Right ventricle myocardium superior (tissue), 1 donor: ENCODE data around the gene DAB1. TPM values are rescaled to one million over a fixed set of nuclear protein-coding genes. Genes with fewer than 3 reads are reported as not detected.

Experiments
- ATAC-seq: fragments of 200-7000 bp; cut with Tn5 transposase; one replicate; pipeline ENCODE4 v1.9.1; 2020; ENCODE audit warnings: mild to moderate bottlenecking; ENCODE audit not compliant: poor library complexity
- DNase-seq: peaks from one replicate; pipeline ENCODE4 v3.0.0-alpha.2; 2020
- intact Hi-C: fragments of 100-400 bp; cut with DNase I; formaldehyde crosslinking; loops from one replicate; pipeline ENCODE4 v1.11.2; 2022
- total RNA-seq: library from RNA; stranded (reverse); fragmentation: NEBNext Ultra II Directional; extraction: Animal tissue kit (Norgen Biotek cat#: 25700); gene quantifications from one replicate; pipeline ENCODE4 v1.2.1, GENCODE V29; 2021
- donor health status: DM: no; HTN: yes; CAD: no; lungs with severe emphysema.

Gene DAB1
- total RNA-seq, 1 donor from 2014 or later, result 3.8 TPM

DNA sequence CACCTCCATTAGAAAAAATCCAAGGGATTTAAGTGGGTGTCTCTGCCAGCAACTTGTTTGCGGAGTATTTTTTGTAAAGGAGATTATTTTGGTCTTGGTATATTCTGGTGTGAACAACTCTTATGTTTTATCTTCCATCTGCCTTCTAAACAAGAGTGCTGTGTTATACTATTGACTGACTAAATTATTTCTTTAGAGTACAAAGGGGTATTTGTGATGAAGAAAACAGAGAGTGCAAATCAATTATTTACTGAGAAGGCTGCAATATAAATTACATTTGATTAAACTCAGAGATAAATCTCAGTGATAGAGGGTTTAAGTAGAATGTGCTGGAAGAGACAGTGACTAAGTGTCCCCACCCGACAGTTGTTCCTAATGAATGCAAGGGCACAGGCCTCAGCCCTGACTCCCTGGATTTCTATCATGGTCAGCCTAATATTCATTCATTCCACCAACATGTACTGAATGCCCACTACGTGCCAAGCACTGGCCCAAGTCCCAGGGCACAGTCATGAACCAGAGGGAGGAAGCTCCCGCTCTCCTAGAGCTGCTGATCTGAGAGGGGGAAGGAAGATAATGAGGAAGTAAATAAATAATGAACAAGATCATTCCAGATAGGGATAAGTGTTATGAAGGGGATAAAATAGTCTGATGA lies 261.1 kb downstream of the DAB1 start:
- ATAC-seq, result peak; percentile 65
- intact Hi-C loops, result no loop called here
- DNase-seq, result peak; percentile 51

DNA sequence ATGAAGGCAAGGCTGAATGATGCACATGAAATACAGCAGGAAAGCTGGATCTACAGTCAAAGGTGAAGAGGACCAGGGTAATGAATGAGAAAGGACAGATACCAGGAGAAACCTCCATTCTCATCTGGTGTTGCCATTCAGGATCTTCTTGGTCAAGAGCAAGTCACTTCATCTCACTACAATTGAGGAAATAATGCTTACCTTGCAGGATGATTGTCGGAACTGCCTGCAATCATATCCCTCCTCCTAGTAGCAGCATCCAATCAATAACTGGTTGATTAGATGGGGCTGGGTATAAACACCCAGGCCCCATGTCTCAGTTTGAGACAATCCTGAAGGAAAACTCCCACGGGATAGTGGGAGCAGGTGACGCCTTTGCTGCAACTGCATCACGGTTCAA lies 263.3 kb downstream of the DAB1 start:
- intact Hi-C loops, result no loop called here
- ATAC-seq (no peak), DNase-seq (no peak)

- DNase-seq (no peak), ATAC-seq (no peak)
- intact Hi-C loops, result no loop called here
Observed at GRCh38 chr1:57158604-57158998, 265.3 kb downstream of the DAB1 start.

DNA sequence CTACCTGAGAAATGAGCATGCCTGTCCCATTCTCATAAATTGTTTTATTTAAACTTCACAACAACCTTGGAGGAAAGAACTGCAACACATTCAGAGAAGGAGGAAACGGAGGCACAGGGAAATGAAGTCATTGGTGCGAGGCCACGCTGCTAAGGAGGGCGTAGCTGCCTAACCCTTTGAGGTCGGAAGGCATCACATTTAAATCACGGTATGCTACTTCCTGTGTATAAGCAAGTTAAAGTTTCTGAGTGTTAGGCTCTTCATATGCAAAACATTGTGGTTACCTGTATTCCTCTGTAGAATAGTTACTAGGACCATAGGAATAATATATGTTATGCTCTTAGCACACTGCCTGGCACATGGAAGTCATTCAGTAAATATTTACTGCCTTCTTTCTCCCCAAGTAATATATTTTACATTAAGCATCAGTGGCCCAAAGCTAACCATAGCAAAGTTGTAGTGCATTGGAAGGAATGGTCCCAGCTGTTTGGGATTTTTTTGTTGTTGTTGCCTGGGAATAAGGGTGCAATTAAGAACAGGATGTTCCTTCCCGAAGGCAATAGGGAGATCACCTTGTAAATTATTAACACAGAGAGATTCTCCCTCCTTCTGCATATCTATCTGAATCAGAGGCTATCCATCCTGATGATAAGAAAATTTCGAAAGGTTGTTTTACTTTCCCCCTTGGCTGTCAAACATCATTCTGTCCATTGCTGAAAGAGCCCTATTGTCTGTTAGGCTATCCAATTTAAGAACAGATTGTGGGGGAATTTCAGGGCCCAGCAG lies 265.8 kb downstream of the DAB1 start:
- intact Hi-C loops, result no loop called here
- DNase-seq (no peak), ATAC-seq (no peak)

DNA sequence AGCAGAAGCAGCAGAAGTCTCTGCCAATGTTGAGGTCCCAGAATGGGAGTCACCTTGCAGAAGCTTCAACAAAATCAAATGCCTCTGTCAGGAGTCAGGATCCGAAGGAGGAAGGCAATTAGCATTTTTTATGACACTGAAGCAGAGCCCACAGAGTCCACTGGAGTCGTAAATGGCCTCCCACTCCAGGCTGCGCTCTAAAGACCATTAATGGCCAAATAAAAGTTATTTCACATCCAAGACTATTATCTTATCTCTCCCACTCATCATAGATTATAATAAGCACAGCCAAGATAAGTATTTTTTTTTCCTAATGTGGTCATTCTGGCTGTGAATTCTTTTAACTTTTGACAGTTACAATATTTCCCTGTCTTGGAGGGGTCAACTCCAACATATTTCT lies 267.0 kb downstream of the DAB1 start:
- DNase-seq (no peak), ATAC-seq (no peak)
- intact Hi-C loops, result no loop called here

- ATAC-seq, result no peak
- intact Hi-C loops, result no loop called here
- no peak for DNase-seq
Observed at GRCh38 chr1:57146100-57146499, 277.8 kb downstream of the DAB1 start.

GRCh38 chr1:57142999-57143398 lies 280.9 kb downstream of the DAB1 start:
- DNase-seq (no peak), ATAC-seq (no peak)
- intact Hi-C loops, result no loop called here

- no peak for ATAC-seq
- intact Hi-C loops, result no loop called here
- DNase-seq, result no peak
Observed at GRCh38 chr1:57142169-57142568, 281.7 kb downstream of the DAB1 start.

DNA sequence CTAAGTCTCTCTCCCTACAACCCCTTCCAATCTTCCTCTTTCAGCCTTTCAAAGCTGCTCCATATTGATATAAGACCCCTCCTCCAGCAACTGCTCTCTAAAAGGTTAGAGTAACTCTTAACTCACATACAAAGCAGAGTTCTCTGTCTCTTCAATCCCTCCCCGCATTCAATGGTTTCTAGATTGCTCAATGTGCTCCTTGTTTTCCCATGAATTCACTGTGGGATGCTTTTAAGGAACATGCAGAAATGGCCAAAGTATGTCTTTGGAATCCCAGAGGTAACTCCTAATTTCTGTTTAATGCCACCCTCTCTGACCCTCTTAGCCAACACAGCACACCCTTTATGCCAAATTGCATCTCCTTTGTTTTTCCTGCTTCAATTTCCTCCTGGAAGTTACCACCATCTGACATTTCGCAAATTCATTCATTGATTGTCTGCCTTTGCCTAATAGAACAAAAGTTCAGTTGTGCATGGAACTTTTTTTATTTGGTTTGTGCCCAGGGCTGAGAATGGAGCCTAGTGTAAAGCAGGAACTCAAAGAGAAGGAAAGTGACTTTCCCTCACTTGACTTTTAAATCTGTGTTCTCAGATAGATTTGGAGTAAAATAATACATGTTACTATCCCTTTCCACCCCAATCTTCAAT lies 285.3 kb downstream of the DAB1 start:
- DNase-seq (no peak), ATAC-seq (no peak)
- intact Hi-C loops, result no loop called here

DNA sequence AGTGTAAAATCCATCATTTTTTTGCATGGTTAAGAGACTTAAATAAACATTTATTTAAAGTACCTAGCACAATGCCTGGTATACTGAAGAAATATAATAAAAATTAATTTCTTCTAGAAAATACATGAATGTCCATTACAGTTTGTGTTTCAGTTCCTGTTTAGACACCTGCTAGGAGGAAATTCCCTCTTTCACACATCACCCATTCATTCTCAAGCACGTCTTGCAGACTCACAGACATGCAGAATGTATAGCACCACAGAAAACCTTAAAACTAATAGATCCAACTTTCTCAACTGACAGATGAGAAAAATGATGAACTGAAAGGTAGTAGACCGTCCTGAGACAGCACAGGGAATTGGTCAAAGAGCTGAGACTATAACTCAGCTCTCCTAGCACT lies 285.9 kb downstream of the DAB1 start:
- intact Hi-C loops, result no loop called here
- ATAC-seq (no peak), DNase-seq (no peak)

GRCh38 chr1:57134803-57135202 lies 289.1 kb downstream of the DAB1 start:
- intact Hi-C loops, result no loop called here
- no peak for ATAC-seq
- DNase-seq, result no peak

DNA sequence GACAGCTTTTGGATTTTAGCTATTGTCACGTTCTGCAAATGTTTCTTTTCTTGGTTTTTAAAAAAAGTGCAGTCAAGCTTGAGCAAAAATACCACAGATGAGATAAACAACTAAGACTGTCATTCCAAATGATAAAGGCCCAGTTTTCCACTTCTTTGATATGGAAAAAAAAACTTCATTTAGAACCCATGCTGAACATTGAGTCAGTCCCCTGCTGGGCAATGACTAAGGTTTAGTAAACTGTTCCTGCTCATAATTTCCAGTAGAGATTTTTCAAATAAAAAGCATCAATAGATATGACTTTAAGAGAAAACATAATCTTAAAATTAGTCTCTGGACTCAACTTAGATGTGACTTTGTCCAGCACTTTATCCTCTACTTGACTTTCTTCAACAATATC lies 290.2 kb downstream of the DAB1 start:
- intact Hi-C loops, result no loop called here
- no peak for ATAC-seq
- DNase-seq, result no peak

DNA sequence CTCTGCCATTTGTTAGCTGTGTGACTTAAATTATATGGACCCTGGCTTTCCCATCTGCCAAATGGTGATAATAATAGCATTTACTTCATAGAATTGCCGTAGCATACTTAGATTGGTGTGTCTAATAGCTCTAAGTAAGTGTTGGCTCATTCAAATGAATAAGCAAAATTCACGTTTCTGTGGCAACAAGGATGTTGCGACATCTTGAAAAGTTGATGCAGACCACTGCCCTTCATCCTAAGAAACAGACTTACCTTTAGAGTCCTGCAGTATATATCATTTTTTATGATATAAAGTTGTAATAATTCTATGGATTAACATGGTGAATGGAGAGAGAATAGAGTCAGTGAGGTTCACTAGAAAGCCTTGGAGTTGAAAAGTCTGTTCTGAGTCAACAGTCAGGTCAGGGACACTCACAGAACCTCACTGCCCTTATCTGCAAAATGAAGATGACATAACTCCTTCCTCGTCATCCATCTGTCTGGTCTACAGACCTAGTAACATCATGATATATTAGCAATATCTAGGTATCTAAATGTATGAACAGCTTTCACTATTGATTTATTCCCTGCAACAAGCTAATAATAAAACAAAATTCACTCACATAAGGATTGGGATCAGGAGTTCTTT lies 290.8 kb downstream of the DAB1 start:
- intact Hi-C loops, result no loop called here
- no peak for ATAC-seq
- no peak for DNase-seq

GRCh38 chr1:57131701-57132394 lies 292.0 kb downstream of the DAB1 start:
- ATAC-seq, result peak; percentile 88
- intact Hi-C loops, result no loop called here

DNA sequence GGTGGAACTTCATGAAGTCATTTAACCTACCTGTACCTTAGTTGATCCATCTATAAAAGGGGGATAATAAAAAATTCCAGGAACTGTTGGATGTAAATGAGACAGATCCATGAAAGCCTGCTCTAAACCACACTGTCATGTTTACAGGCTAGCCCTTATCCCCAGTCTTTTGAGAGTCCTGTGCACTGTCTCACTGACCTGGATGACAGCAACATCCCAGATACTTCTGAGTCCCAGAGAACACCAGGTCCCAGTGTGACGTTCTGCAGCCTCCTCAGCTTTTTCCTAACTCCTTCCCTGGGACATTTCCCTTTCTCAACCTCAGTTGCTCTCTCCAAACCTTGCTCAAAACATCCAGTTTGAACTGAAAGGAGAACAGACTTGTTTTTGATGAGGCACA lies 292.6 kb downstream of the DAB1 start:
- ATAC-seq, result peak; percentile 62
- intact Hi-C loops, result no loop called here
- DNase-seq, result no peak

More at GRCh38 chr1:57131701-57132394, 292.0 kb downstream of the DAB1 start:
- DNase-seq, result no peak

GRCh38 chr1:57129865-57130264 lies 294.0 kb downstream of the DAB1 start:
- ATAC-seq, result no peak
- intact Hi-C loops, result no loop called here
- no peak for DNase-seq

DNA sequence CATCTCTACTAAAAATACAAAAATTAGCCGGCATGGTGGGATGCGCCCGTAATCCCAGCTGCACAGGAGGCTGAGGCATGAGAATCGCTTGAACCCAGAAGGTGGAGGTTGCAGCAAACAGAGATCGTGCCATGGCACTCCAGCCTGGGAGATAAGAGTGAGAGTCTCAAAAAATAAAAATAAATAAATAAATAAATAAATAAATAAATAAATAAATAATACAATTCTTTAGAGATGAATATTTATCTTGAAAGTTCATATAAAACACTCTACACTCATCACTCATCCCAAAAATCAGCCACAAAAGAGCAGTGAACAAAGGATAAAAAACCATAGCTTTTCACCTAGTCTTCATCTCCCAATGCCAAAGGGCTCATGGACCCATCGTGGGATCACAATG lies 295.9 kb downstream of the DAB1 start:
- ATAC-seq (no peak), DNase-seq (no peak)
- intact Hi-C loops, result no loop called here

- DNase-seq (no peak), ATAC-seq (no peak)
- intact Hi-C loops, result no loop called here
Observed at GRCh38 chr1:57124768-57125446, 299.0 kb downstream of the DAB1 start.

GRCh38 chr1:57124170-57124569 lies 299.7 kb downstream of the DAB1 start:
- DNase-seq, result no peak
- intact Hi-C loops, result no loop called here
- no peak for ATAC-seq
